ENCODE data around the gene FAM98B. TPM values are rescaled to one million over a fixed set of nuclear protein-coding genes. Genes with fewer than 3 reads are reported as not detected.

Gene FAM98B
- total RNA-seq, 1 experiment from 2014 or later: 38.1 TPM

DNA sequence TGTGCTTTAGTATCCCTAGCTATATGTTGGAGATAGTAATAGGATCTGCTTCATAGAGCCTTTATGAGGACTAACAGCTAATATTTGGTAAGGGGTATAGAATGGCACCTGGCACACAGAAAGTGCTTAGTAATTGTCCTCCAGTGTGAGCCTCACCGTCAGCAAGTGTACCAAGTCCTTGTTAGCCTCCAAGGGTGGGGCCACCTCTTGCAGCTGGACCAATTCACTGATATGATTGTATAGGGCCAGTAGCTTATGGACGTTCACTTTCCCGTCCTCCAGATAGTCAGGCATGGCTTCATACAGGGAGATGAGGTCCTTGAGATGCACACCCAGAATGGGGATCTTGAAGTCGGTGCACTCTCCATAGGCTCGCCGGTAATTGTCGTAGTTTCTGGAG, 53.6 kb downstream of the FAM98B start (continued):
- no peak for TF ChIP-seq ATF1 (CRISPR knock-in tag; IDR thresholded peaks at IDR 0.05)
- TF ChIP-seq, protein P1, sequence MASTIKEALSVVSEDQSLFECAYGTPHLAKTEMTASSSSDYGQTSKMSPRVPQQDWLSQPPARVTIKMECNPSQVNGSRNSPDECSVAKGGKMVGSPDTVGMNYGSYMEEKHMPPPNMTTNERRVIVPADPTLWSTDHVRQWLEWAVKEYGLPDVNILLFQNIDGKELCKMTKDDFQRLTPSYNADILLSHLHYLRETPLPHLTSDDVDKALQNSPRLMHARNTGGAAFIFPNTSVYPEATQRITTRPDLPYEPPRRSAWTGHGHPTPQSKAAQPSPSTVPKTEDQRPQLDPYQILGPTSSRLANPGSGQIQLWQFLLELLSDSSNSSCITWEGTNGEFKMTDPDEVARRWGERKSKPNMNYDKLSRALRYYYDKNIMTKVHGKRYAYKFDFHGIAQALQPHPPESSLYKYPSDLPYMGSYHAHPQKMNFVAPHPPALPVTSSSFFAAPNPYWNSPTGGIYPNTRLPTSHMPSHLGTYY (CRISPR knock-in tag; IDR thresholded peaks at IDR 0.05): no peak
- TF ChIP-seq ZNF416 (CRISPR knock-in tag; IDR thresholded peaks at IDR 0.05): no peak
- no peak for TF ChIP-seq ZNF219 (CRISPR knock-in tag; IDR thresholded peaks at IDR 0.05; ENCODE audit: borderline replicate concordance)
- no peak for TF ChIP-seq GABPB1 (CRISPR knock-in tag; IDR thresholded peaks at IDR 0.05)
- TF ChIP-seq RELA (CRISPR knock-in tag; IDR thresholded peaks at IDR 0.05; ENCODE audit: borderline replicate concordance): no peak
- TF ChIP-seq, protein P2, sequence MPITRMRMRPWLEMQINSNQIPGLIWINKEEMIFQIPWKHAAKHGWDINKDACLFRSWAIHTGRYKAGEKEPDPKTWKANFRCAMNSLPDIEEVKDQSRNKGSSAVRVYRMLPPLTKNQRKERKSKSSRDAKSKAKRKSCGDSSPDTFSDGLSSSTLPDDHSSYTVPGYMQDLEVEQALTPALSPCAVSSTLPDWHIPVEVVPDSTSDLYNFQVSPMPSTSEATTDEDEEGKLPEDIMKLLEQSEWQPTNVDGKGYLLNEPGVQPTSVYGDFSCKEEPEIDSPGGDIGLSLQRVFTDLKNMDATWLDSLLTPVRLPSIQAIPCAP (CRISPR knock-in tag; IDR thresholded peaks at IDR 0.05): no peak
- TF ChIP-seq, protein P3, sequence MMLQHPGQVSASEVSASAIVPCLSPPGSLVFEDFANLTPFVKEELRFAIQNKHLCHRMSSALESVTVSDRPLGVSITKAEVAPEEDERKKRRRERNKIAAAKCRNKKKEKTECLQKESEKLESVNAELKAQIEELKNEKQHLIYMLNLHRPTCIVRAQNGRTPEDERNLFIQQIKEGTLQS (CRISPR knock-in tag; conservative IDR thresholded peaks at IDR 0.05): no peak
- TF ChIP-seq, protein P4, sequence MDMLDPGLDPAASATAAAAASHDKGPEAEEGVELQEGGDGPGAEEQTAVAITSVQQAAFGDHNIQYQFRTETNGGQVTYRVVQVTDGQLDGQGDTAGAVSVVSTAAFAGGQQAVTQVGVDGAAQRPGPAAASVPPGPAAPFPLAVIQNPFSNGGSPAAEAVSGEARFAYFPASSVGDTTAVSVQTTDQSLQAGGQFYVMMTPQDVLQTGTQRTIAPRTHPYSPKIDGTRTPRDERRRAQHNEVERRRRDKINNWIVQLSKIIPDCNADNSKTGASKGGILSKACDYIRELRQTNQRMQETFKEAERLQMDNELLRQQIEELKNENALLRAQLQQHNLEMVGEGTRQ (CRISPR knock-in tag; IDR thresholded peaks at IDR 0.05): no peak

DNA sequence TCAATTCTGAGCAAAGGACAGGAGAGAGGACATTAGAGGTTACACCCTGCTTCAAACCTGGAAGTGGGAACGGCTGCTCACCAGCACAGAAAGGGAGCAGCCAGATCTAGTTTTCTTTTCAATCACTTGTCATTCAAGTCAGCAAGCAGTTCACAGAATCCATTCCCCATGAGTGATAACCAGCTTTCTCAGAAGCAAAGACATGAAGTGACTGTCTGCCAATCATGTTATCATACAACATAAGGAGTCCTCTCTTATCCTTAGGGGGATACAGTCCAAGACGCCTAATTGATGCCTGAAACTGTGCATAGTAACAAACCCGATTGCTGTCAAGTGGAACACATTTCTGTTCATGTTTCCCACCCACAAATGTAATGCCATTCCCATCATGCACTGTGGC, 54.7 kb downstream of the FAM98B start:
- DNase-seq (ENCODE audit: low spot score) (no peak), ATAC-seq (no peak)
- H3K36me3 Mint-ChIP-seq: no peaks in the 10 kb centered on the region
- POLR2A ChIA-PET: no interaction called here
- TF ChIP-seq, protein P4 (CRISPR knock-in tag; IDR thresholded peaks at IDR 0.05): no peak
- TF ChIP-seq FOXJ3 (CRISPR knock-in tag; IDR thresholded peaks at IDR 0.05; ENCODE audit: borderline replicate concordance): no peak
- TF ChIP-seq, protein P5, sequence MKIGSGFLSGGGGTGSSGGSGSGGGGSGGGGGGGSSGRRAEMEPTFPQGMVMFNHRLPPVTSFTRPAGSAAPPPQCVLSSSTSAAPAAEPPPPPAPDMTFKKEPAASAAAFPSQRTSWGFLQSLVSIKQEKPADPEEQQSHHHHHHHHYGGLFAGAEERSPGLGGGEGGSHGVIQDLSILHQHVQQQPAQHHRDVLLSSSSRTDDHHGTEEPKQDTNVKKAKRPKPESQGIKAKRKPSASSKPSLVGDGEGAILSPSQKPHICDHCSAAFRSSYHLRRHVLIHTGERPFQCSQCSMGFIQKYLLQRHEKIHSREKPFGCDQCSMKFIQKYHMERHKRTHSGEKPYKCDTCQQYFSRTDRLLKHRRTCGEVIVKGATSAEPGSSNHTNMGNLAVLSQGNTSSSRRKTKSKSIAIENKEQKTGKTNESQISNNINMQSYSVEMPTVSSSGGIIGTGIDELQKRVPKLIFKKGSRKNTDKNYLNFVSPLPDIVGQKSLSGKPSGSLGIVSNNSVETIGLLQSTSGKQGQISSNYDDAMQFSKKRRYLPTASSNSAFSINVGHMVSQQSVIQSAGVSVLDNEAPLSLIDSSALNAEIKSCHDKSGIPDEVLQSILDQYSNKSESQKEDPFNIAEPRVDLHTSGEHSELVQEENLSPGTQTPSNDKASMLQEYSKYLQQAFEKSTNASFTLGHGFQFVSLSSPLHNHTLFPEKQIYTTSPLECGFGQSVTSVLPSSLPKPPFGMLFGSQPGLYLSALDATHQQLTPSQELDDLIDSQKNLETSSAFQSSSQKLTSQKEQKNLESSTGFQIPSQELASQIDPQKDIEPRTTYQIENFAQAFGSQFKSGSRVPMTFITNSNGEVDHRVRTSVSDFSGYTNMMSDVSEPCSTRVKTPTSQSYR (CRISPR knock-in tag; IDR thresholded peaks at IDR 0.05): no peak
- TF ChIP-seq, protein P2 (CRISPR knock-in tag; IDR thresholded peaks at IDR 0.05): no peak
- TF ChIP-seq FOXK1 (CRISPR knock-in tag; IDR thresholded peaks at IDR 0.05): no peak
- TF ChIP-seq, protein P6, sequence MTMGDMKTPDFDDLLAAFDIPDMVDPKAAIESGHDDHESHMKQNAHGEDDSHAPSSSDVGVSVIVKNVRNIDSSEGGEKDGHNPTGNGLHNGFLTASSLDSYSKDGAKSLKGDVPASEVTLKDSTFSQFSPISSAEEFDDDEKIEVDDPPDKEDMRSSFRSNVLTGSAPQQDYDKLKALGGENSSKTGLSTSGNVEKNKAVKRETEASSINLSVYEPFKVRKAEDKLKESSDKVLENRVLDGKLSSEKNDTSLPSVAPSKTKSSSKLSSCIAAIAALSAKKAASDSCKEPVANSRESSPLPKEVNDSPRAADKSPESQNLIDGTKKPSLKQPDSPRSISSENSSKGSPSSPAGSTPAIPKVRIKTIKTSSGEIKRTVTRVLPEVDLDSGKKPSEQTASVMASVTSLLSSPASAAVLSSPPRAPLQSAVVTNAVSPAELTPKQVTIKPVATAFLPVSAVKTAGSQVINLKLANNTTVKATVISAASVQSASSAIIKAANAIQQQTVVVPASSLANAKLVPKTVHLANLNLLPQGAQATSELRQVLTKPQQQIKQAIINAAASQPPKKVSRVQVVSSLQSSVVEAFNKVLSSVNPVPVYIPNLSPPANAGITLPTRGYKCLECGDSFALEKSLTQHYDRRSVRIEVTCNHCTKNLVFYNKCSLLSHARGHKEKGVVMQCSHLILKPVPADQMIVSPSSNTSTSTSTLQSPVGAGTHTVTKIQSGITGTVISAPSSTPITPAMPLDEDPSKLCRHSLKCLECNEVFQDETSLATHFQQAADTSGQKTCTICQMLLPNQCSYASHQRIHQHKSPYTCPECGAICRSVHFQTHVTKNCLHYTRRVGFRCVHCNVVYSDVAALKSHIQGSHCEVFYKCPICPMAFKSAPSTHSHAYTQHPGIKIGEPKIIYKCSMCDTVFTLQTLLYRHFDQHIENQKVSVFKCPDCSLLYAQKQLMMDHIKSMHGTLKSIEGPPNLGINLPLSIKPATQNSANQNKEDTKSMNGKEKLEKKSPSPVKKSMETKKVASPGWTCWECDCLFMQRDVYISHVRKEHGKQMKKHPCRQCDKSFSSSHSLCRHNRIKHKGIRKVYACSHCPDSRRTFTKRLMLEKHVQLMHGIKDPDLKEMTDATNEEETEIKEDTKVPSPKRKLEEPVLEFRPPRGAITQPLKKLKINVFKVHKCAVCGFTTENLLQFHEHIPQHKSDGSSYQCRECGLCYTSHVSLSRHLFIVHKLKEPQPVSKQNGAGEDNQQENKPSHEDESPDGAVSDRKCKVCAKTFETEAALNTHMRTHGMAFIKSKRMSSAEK (CRISPR knock-in tag; IDR thresholded peaks at IDR 0.05; ENCODE audit: borderline replicate concordance): no peak
- TF ChIP-seq, protein P3 (CRISPR knock-in tag; conservative IDR thresholded peaks at IDR 0.05): no peak
- CTCF ChIA-PET: no interaction called here
- H3K27me3 Mint-ChIP-seq (ENCODE audit: low read depth): no peaks in the 10 kb centered on the region
- H3K4me3 Mint-ChIP-seq: no peak overlapping the region
- no peak overlapping the region; the same call in 1 of the 2 replicates for H3K27ac Mint-ChIP-seq
- no peaks in the 10 kb centered on the region for H3K9me3 Mint-ChIP-seq
- no peaks in the 10 kb centered on the region for H3K4me1 Mint-ChIP-seq
